GM12878 (cell line): ENCODE results near the gene SMARCA4.

ENCODE experiments used
- POLR2A ChIP-seq: IDR thresholded peaks from 2 replicates; pipeline ENCODE4 v1.6.1; 2011; ENCODE audit warnings: low read depth, mild to moderate bottlenecking, low read length
- SMAD1 ChIP-seq: fragments of 450-650 bp; IDR thresholded peaks from 2 replicates; pipeline ENCODE4 v1.6.1; 2018; ENCODE audit warnings: mild to moderate bottlenecking, low read depth; ENCODE audit not compliant: partially characterized antibody
- SUZ12 ChIP-seq: fragments of 200-600 bp; sonication (generic); IDR thresholded peaks from one replicate; pipeline ENCODE4 v1.6.1; 2018; ENCODE audit warnings: antibody characterized with exemption, mild to moderate bottlenecking; ENCODE audit not compliant: unreplicated experiment
- TAF1 ChIP-seq: IDR thresholded peaks from 2 replicates; pipeline ENCODE4 v1.6.1; 2011; ENCODE audit warnings: mild to moderate bottlenecking, low read depth, low read length, borderline replicate concordance
- USF2 ChIP-seq: IDR thresholded peaks from 2 replicates; pipeline ENCODE4 v1.6.1; 2011; ENCODE audit warnings: low read depth, low read length, improper control_type of control experiment, borderline replicate concordance

GRCh38 chr19:10912619-10913018, 48.2 kb upstream of the SMARCA4 start:
- TF ChIP-seq TAF1 (no peak), POLR2A (peak; percentile 41; the same call in 1 of the 2 replicates), SUZ12 (no peak), SMAD1 (no peak), USF2 (no peak)
